MCF 10A (cell line): ENCODE results near the gene COA5. TPM values are rescaled to one million over a fixed set of nuclear protein-coding genes. Genes with fewer than 3 reads are reported as not detected.

Source experiments
- BruUV-seq: library from RNA; stranded (reverse); fragments of 400-500 nt; replicated peaks from 2 replicates; lab custom pipeline; 2021; lab: Mats Ljungman, UMichigan
- CTCF ChIA-PET: fragments of 300-600 bp; sonication (Branson Sonifier 250); formaldehyde crosslinking; extraction: SDS; loops from one replicate; lab custom pipeline; 2021; ENCODE audit warnings: antibody characterized with exemption, inconsistent platforms; lab: Yijun Ruan, JAX
- POLR2A ChIA-PET: fragments of 300-600, 350-650 bp; sonication (Branson Sonifier 250); formaldehyde crosslinking; extraction: SDS; loops from one replicate; lab custom pipeline; 2020; ENCODE audit warnings: antibody characterized with exemption, inconsistent platforms; lab: Yijun Ruan, JAX
- DNase-seq: peaks from one replicate; pipeline ENCODE4 v3.0.0-alpha.2; 2018; ENCODE audit not compliant: unreplicated experiment
- H3K27ac Mint-ChIP-seq: one replicate; pipeline ENCODE4 v1.8.0; 2022; ENCODE audit warnings: mild to moderate bottlenecking, low read depth, mixed read lengths; ENCODE audit not compliant: unreplicated experiment
- H3K27me3 Mint-ChIP-seq: one replicate; pipeline ENCODE4 v1.8.0; 2022; ENCODE audit warnings: mixed read lengths; ENCODE audit not compliant: insufficient read depth, unreplicated experiment
- H3K36me3 Mint-ChIP-seq: one replicate; pipeline ENCODE4 v1.8.0; 2022; ENCODE audit warnings: mild to moderate bottlenecking, moderate library complexity, mixed read lengths; ENCODE audit not compliant: insufficient read depth, unreplicated experiment
- H3K4me1 Mint-ChIP-seq: one replicate; pipeline ENCODE4 v1.8.0; 2022; ENCODE audit warnings: mixed read lengths; ENCODE audit not compliant: insufficient read depth, unreplicated experiment
- H3K4me3 Mint-ChIP-seq: one replicate; pipeline ENCODE4 v1.8.0; 2022; ENCODE audit warnings: mild to moderate bottlenecking, moderate library complexity, mixed read lengths; ENCODE audit not compliant: unreplicated experiment
- H3K9me3 Mint-ChIP-seq: one replicate; pipeline ENCODE4 v1.8.0; 2022; ENCODE audit warnings: mixed read lengths; ENCODE audit not compliant: unreplicated experiment
- CTCF ChIP-seq: fragments of 200-600 bp; IDR thresholded peaks from one replicate; pipeline ENCODE4 v1.8.0; 2022; ENCODE audit warnings: antibody characterized with exemption, mild to moderate bottlenecking; ENCODE audit not compliant: unreplicated experiment
- intact Hi-C: fragments of 100-400 bp; cut with micrococcal nuclease; formaldehyde crosslinking; loops from 2 replicates; pipeline ENCODE4 v1.14.1; 2022
- total RNA-seq: library from RNA; stranded (reverse); gene quantifications from 2 replicates; pipeline ENCODE4 v1.2.3, GENCODE V29; 2022

COA5 gene
- total RNA-seq, 1 experiment from 2014 or later, result 22.8 TPM

- H3K9me3 Mint-ChIP-seq, result no peaks in the 10 kb centered on the region
- H3K27ac Mint-ChIP-seq, result no peak overlapping the region
- H3K36me3 Mint-ChIP-seq, result no peaks in the 10 kb centered on the region
- intact Hi-C loops, result loop anchor here (2.0 to 10.0 kb wide), 4 partner anchors 235 to 845 kb away; partner anchors contain the start of genes CRACDL and REV1
- ChIA-PET POLR2A (interaction anchor here (1.6 kb wide), 1 partner anchor 39 kb away, joined by 3 read pairs; no protein-coding TSS in a partner anchor), CTCF (interaction anchor here (0.6 to 2.9 kb wide), 6 partner anchors 13 to 420 kb away, joined by 3 to 40 read pairs (median 4); no protein-coding TSS in a partner anchor)
- H3K4me1 Mint-ChIP-seq, result no peaks in the 10 kb centered on the region
- no peaks in the 10 kb centered on the region for H3K27me3 Mint-ChIP-seq
- BruUV-seq, result no TSS peak
- DNase-seq, result peak; percentile 10
- no peak overlapping the region for H3K4me3 Mint-ChIP-seq
- no peak for TF ChIP-seq CTCF
Measured at GRCh38 chr2:98647636-98648035, 39.3 kb upstream of the COA5 start.

- no peak overlapping the region for H3K4me3 Mint-ChIP-seq
- no peaks in the 10 kb centered on the region for H3K27me3 Mint-ChIP-seq
- H3K4me1 Mint-ChIP-seq, result no peaks in the 10 kb centered on the region
- no peak for DNase-seq
- H3K27ac Mint-ChIP-seq, result no peak overlapping the region
- H3K36me3 Mint-ChIP-seq, result no peaks in the 10 kb centered on the region
- TF ChIP-seq CTCF, result no peak
- ChIA-PET CTCF (interaction anchor here (0.6 to 1.4 kb wide), 2 partner anchors 194 to 422 kb away, joined by 4 to 5 read pairs; no protein-coding TSS in a partner anchor), POLR2A (no interaction called here)
- no TSS peak for BruUV-seq
- intact Hi-C loops, result loop anchor here (10.0 kb wide), 1 partner anchor 271 kb away; no protein-coding TSS in a partner anchor
- H3K9me3 Mint-ChIP-seq, result no peaks in the 10 kb centered on the region
Measured at GRCh38 chr2:98643496-98644100, 35.3 kb upstream of the COA5 start.

GRCh38 chr2:98637401-98638147 is 29.3 kb upstream of the COA5 start:
- H3K4me3 Mint-ChIP-seq, result no peak overlapping the region
- ChIA-PET CTCF (interaction anchor here (0.6 kb wide), 1 partner anchor 369 kb away, joined by 3 read pairs; no protein-coding TSS in a partner anchor), POLR2A (no interaction called here)
- H3K9me3 Mint-ChIP-seq, result no peaks in the 10 kb centered on the region
- no peak overlapping the region for H3K27ac Mint-ChIP-seq
- no peaks in the 10 kb centered on the region for H3K4me1 Mint-ChIP-seq
- H3K27me3 Mint-ChIP-seq, result no peaks in the 10 kb centered on the region
- TF ChIP-seq CTCF, result no peak
- no TSS peak for BruUV-seq
- no peak for DNase-seq
- H3K36me3 Mint-ChIP-seq, result peaks cover 6% of the 10 kb centered on the region
- intact Hi-C loops, result no loop called here
